ENCODE measurements around the gene SP100. TPM values are rescaled to one million over a fixed set of nuclear protein-coding genes. Genes with fewer than 3 reads are reported as not detected.

The SP100 gene
- total and polyA plus RNA-seq, 2 donors = 69.2 to 97.7 TPM

DNA sequence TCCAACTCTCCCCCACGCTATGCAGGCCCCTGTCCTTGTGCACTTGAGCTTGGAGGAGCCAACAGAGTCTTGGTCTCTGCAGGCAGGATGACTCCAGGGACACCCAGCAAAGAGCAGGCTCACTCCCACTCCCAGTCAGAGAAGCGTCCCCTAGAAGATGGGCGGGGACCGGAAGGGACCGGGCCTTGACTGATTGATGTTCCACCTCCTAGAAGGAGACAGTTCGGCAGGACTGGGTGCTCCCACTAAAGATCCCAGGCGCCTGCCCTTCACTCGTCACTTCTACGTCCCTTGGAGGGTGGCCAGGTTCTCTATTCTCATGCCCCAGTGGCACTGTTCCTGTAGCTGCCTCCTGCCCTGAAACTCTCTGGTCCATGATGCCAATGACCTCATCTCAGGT lies 3.2 kb upstream of the SP100 start:
- H3K9me3 ChIP-seq (ENCODE audit: control insufficient read depth in 2 of 2, insufficient read depth in 1 of 2, low read length in 1 of 2) = no peaks in the 10 kb centered on the region
- no peak for DNase-seq (ENCODE audit: low read depth in 6 of 9, low spot score in 9 of 9)
- no peaks in the 10 kb centered on the region for H3K36me3 ChIP-seq (ENCODE audit: control insufficient read depth in 2 of 2, insufficient read depth in 2 of 2, low read length in 1 of 2)
- WGBS = 98% methylated on average over 9 of the region's 9 CpGs
- H3K27ac ChIP-seq (ENCODE audit: low read depth in 1 of 2, low read length in 1 of 2) = no peak overlapping the region
- no peak overlapping the region for H3K4me3 ChIP-seq (ENCODE audit: low read length in 2 of 2)
- peaks cover 17 to 25% of the 10 kb centered on the region in 2 donors for H3K4me1 ChIP-seq (ENCODE audit: control insufficient read depth in 2 of 2, insufficient read depth in 2 of 2, low read length in 2 of 2)
- peaks cover 0 to 2% of the 10 kb centered on the region in 2 donors for H3K27me3 ChIP-seq (ENCODE audit: control insufficient read depth in 2 of 2, insufficient read depth in 1 of 2, low read length in 1 of 2)

DNA sequence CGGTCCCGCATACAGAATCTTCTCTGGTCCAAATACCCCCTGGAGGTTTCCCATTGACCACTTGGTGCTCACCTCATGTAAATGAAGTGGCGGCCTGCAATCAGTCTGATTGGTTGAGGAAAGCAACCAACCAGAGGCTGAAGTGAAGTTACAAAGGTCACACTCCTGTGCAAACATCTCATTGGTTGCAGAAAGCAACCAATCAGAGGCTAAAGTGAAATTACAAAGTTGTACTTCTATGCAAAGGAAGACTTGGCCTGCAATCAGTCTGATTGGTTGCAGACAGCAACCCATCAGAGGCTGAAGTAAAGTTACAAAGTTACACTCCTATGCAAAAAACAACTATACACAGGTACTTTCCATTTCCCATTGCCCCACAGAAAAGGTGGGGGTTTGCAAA lies 2.5 kb upstream of the SP100 start:
- no peak for DNase-seq (ENCODE audit: low read depth in 6 of 9, low spot score in 9 of 9)
- Histone ChIP-seq H3K36me3 (ENCODE audit: control insufficient read depth in 2 of 2, insufficient read depth in 2 of 2, low read length in 1 of 2) (no peaks in the 10 kb centered on the region), H3K4me1 (ENCODE audit: control insufficient read depth in 2 of 2, insufficient read depth in 2 of 2, low read length in 2 of 2) (peaks cover 20 to 27% of the 10 kb centered on the region in 2 donors), H3K9me3 (ENCODE audit: control insufficient read depth in 2 of 2, insufficient read depth in 1 of 2, low read length in 1 of 2) (no peaks in the 10 kb centered on the region), H3K27me3 (ENCODE audit: control insufficient read depth in 2 of 2, insufficient read depth in 1 of 2, low read length in 1 of 2) (peaks cover 0 to 2% of the 10 kb centered on the region in 2 donors), H3K4me3 (ENCODE audit: low read length in 2 of 2) (no peak overlapping the region), H3K27ac (ENCODE audit: low read depth in 1 of 2, low read length in 1 of 2) (no peak overlapping the region)
- 96% methylated on average over 3 of the region's 3 CpGs for WGBS

DNA sequence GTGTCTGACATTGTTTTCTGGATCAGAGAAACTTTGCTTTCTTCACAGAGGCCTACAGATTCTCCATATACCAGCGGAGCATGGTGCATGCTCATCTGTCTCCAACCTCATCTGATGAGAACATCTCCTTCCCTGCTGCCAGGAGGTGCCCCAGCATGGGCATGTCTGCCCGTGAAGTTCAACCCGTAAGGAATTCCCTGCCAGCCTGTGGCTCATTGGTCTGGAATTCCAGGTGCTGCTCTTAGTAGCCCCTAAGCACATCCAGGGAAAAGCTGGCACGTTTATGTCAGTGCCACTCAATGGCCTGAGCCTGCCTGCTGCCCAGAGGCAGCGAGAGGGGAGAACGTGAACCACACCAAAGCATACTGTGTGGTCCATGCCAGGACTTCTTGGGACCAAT lies 1.7 kb upstream of the SP100 start:
- Histone ChIP-seq H3K27ac (ENCODE audit: low read depth in 1 of 2, low read length in 1 of 2) (no peak overlapping the region), H3K4me1 (ENCODE audit: control insufficient read depth in 2 of 2, insufficient read depth in 2 of 2, low read length in 2 of 2) (peaks cover 23 to 27% of the 10 kb centered on the region in 2 donors)

DNA sequence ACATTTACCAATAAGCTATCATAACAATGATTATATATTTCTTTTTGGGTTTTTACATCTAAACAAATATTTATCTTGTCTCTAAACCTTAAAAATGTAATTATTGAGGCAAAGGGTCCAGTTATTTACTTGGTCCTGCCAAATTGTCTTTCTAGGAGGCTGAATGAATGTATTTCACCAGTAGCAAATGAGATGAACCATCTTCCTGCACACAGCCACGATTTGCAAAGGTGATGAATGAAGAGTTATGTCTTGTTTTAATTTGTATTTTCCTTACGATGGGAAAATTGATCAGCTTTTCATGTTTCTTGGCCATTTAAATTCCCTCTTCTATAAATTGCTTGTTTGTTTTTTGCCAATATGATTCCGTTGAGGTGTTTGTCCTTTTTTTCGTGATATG lies 1.4 kb downstream of the SP100 start:
- no peak for DNase-seq (ENCODE audit: low read depth in 6 of 9, low spot score in 9 of 9)
- Histone ChIP-seq H3K4me3 (ENCODE audit: low read length in 2 of 2) (peak overlapping the region; percentile 34 to 77), H3K4me1 (ENCODE audit: control insufficient read depth in 2 of 2, insufficient read depth in 2 of 2, low read length in 2 of 2) (peaks cover 13 to 18% of the 10 kb centered on the region in 2 donors), H3K36me3 (ENCODE audit: control insufficient read depth in 2 of 2, insufficient read depth in 2 of 2, low read length in 1 of 2) (peaks cover 0 to 7% of the 10 kb centered on the region in 2 donors), H3K9me3 (ENCODE audit: control insufficient read depth in 2 of 2, insufficient read depth in 1 of 2, low read length in 1 of 2) (no peaks in the 10 kb centered on the region), H3K27me3 (ENCODE audit: control insufficient read depth in 2 of 2, insufficient read depth in 1 of 2, low read length in 1 of 2) (no peaks in the 10 kb centered on the region), H3K27ac (ENCODE audit: low read depth in 1 of 2, low read length in 1 of 2) (no peak overlapping the region)
- whole genome bisulfite sequencing = 64% methylated on average over 4 of the region's 4 CpGs

More for the DNA sequence above, 1.7 kb upstream of the SP100 start:
- Histone ChIP-seq H3K36me3 (ENCODE audit: control insufficient read depth in 2 of 2, insufficient read depth in 2 of 2, low read length in 1 of 2) (no peaks in the 10 kb centered on the region), H3K27me3 (ENCODE audit: control insufficient read depth in 2 of 2, insufficient read depth in 1 of 2, low read length in 1 of 2) (peaks cover 0 to 2% of the 10 kb centered on the region in 2 donors), H3K4me3 (ENCODE audit: low read length in 2 of 2) (no peak overlapping the region), H3K9me3 (ENCODE audit: control insufficient read depth in 2 of 2, insufficient read depth in 1 of 2, low read length in 1 of 2) (no peaks in the 10 kb centered on the region)
- no peak for DNase-seq (ENCODE audit: low read depth in 6 of 9, low spot score in 9 of 9)
- 98% methylated on average over 6 of the region's 6 CpGs for WGBS

DNA sequence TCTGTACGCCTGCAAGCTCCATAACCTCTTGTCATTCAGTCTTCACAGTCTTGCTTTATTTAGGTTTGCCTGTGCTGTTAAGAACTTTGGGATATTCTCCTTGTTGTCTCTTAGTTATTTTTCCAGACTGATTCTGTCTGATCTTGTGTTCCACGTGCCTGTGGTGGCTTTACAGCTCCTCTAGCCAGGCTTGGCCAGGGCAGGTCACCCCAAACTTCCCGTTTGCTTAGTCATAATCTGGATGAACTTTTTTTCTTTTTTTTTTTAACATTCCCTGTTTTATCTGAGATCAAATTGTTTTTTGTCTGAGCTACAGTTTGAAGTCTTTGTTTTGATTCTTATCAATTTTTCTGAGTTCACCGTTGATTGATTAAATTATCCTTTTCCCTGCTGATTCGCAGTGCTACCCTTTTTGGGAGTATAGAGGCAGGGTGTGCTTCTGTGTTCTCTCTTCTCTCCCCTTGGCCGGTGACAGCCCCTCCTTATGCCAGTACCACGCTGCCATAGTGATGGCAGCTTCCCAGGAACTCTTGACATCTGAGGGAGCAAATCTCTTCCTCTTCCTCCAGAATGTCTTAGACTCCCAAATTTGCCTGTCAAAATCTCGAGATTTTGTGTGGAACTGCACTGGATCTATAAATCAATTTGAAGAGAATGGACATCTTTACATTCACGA lies 2.5 kb downstream of the SP100 start:
- H3K9me3 ChIP-seq (ENCODE audit: control insufficient read depth in 2 of 2, insufficient read depth in 1 of 2, low read length in 1 of 2) = no peaks in the 10 kb centered on the region
- peak overlapping the region in 1 of 2 donors; percentile 34 for H3K4me3 ChIP-seq (ENCODE audit: low read length in 2 of 2)
- H3K36me3 ChIP-seq (ENCODE audit: control insufficient read depth in 2 of 2, insufficient read depth in 2 of 2, low read length in 1 of 2) = peaks cover 0 to 9% of the 10 kb centered on the region in 2 donors
- 69% methylated on average over 9 of the region's 9 CpGs for WGBS
- no peak overlapping the region for H3K27ac ChIP-seq (ENCODE audit: low read depth in 1 of 2, low read length in 1 of 2)
- DNase-seq (ENCODE audit: low read depth in 6 of 9, low spot score in 9 of 9) = no peak
- H3K27me3 ChIP-seq (ENCODE audit: control insufficient read depth in 2 of 2, insufficient read depth in 1 of 2, low read length in 1 of 2) = no peaks in the 10 kb centered on the region
- peaks cover 12 to 17% of the 10 kb centered on the region in 2 donors for H3K4me1 ChIP-seq (ENCODE audit: control insufficient read depth in 2 of 2, insufficient read depth in 2 of 2, low read length in 2 of 2)

DNA sequence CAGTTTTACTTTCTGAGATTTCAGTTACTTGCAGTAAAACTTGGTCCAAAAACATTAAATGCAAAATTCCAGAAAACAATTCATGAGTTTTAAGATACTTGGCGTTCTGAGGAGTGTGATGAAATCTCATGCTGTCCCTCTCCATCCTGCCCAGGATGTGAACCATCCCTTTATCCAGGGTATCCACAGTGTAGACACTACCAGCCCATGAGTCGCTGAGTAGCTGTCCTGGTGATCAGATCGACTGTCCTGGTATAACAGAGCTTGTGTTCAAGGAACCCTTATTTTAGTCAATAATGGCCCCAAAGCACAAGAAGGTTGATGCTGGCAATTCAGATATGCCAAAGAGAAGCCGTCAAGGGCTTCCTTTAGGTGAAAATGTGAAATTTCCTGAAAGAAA lies 3.2 kb downstream of the SP100 start:
- Histone ChIP-seq H3K27me3 (ENCODE audit: control insufficient read depth in 2 of 2, insufficient read depth in 1 of 2, low read length in 1 of 2) (no peaks in the 10 kb centered on the region), H3K27ac (ENCODE audit: low read depth in 1 of 2, low read length in 1 of 2) (no peak overlapping the region), H3K4me1 (ENCODE audit: control insufficient read depth in 2 of 2, insufficient read depth in 2 of 2, low read length in 2 of 2) (peaks cover 12 to 13% of the 10 kb centered on the region in 2 donors), H3K4me3 (ENCODE audit: low read length in 2 of 2) (no peak overlapping the region), H3K36me3 (ENCODE audit: control insufficient read depth in 2 of 2, insufficient read depth in 2 of 2, low read length in 1 of 2) (peaks cover 0 to 14% of the 10 kb centered on the region in 2 donors), H3K9me3 (ENCODE audit: control insufficient read depth in 2 of 2, insufficient read depth in 1 of 2, low read length in 1 of 2) (no peaks in the 10 kb centered on the region)
- no peak for DNase-seq (ENCODE audit: low read depth in 6 of 9, low spot score in 9 of 9)
- 92% methylated on average over 4 of the region's 4 CpGs for WGBS

DNA sequence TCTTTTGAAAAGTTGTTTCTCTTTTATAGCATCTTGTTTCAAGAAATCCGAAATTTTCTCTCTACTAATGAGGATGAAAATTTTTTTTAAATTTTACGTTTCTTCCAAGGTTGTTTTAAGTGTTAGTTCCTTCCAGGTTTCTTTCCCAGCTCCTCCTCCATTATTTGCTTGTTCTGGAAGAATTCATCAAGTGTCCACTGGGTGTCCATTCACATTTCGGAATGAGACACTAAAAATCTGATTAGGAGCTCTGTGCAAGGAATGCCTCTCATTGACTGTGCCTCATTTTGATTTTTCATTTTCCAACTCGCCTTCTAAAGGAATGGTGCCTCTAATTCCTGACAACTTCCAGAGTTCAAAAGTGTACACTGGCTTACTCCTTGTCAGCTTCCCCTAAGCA lies 6.1 kb downstream of the SP100 start:
- Histone ChIP-seq H3K27ac (ENCODE audit: low read depth in 1 of 2, low read length in 1 of 2) (no peak overlapping the region), H3K4me3 (ENCODE audit: low read length in 2 of 2) (no peak overlapping the region), H3K4me1 (ENCODE audit: control insufficient read depth in 2 of 2, insufficient read depth in 2 of 2, low read length in 2 of 2) (peaks cover 2 to 8% of the 10 kb centered on the region in 2 donors), H3K27me3 (ENCODE audit: control insufficient read depth in 2 of 2, insufficient read depth in 1 of 2, low read length in 1 of 2) (no peaks in the 10 kb centered on the region), H3K36me3 (ENCODE audit: control insufficient read depth in 2 of 2, insufficient read depth in 2 of 2, low read length in 1 of 2) (peaks cover 0 to 14% of the 10 kb centered on the region in 2 donors), H3K9me3 (ENCODE audit: control insufficient read depth in 2 of 2, insufficient read depth in 1 of 2, low read length in 1 of 2) (no peaks in the 10 kb centered on the region)
- no peak for DNase-seq (ENCODE audit: low read depth in 6 of 9, low spot score in 9 of 9)
- 96% methylated on average over 4 of the region's 4 CpGs for WGBS

DNA sequence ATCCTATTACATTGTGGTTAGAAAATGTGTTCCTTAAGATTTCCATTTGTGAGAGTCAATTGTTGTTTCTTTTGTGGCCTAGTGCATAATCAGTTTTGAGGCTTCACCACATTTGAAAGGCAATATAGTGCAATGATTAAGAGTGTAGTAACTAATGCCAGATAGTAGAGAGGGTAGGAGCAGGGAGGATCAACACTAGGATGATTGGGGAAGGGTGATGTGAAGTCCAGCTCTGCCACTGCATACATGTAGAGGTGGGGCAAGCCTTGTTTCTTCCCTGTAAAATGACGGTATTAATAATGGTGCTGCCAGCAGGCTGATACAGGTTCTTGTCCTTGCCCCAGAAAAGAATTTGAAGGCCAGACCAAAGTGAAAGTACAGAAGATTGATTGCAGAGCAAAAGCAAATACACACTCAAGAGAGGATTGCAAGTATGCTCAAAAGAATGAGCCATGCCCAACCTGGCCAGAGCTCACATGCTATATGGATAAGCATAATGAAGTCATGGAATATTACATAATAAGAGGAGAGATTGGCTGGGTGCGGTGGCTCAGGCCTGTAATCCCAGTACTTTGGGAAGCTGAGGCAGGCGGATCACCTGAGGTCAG lies 8.0 kb downstream of the SP100 start:
- WGBS = 97% methylated on average over 3 of the region's 3 CpGs
- DNase-seq (ENCODE audit: low read depth in 6 of 9, low spot score in 9 of 9) = no peak
- H3K27ac ChIP-seq (ENCODE audit: low read depth in 1 of 2, low read length in 1 of 2) = no peak overlapping the region
- peaks cover 0 to 2% of the 10 kb centered on the region in 2 donors for H3K4me1 ChIP-seq (ENCODE audit: control insufficient read depth in 2 of 2, insufficient read depth in 2 of 2, low read length in 2 of 2)
- H3K27me3 ChIP-seq (ENCODE audit: control insufficient read depth in 2 of 2, insufficient read depth in 1 of 2, low read length in 1 of 2) = no peaks in the 10 kb centered on the region
- H3K36me3 ChIP-seq (ENCODE audit: control insufficient read depth in 2 of 2, insufficient read depth in 2 of 2, low read length in 1 of 2) = peaks cover 5 to 14% of the 10 kb centered on the region in 2 donors
- H3K9me3 ChIP-seq (ENCODE audit: control insufficient read depth in 2 of 2, insufficient read depth in 1 of 2, low read length in 1 of 2) = peaks cover 1 to 5% of the 10 kb centered on the region in 2 donors
- no peak overlapping the region for H3K4me3 ChIP-seq (ENCODE audit: low read length in 2 of 2)

DNA sequence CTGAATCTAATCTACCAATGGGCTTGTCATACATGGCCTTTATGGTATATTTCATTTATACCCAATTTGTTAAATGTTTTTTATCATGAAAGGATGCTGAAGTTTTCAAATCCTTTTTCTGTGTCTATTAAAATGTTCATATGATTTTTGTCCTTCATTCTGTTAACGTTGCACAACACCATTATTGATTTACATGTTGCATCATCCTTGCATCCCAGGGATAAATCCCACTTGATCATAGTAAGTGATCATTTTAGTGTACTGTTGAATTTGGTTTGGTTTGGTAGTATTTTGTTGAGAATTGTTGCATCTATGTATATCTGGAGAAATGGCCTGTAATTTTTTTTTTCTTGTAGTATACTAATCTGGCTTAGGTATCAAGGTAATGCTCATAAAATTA lies 9.4 kb downstream of the SP100 start:
- Histone ChIP-seq H3K4me1 (ENCODE audit: control insufficient read depth in 2 of 2, insufficient read depth in 2 of 2, low read length in 2 of 2) (peaks cover 0 to 2% of the 10 kb centered on the region in 2 donors), H3K36me3 (ENCODE audit: control insufficient read depth in 2 of 2, insufficient read depth in 2 of 2, low read length in 1 of 2) (peaks cover 5 to 24% of the 10 kb centered on the region in 2 donors), H3K27me3 (ENCODE audit: control insufficient read depth in 2 of 2, insufficient read depth in 1 of 2, low read length in 1 of 2) (no peaks in the 10 kb centered on the region), H3K27ac (ENCODE audit: low read depth in 1 of 2, low read length in 1 of 2) (no peak overlapping the region), H3K4me3 (ENCODE audit: low read length in 2 of 2) (no peak overlapping the region), H3K9me3 (ENCODE audit: control insufficient read depth in 2 of 2, insufficient read depth in 1 of 2, low read length in 1 of 2) (peaks cover 1 to 11% of the 10 kb centered on the region in 2 donors)
- WGBS = 92% methylated on average over 1 of the region's 1 CpG
- no peak for DNase-seq (ENCODE audit: low read depth in 6 of 9, low spot score in 9 of 9)
